ENCODE measurements around the gene DCTD.

Gene DCTD

GRCh38 chr4:182938205-182938645 is 21.0 kb upstream of the DCTD start:
- H3K9me2 ChIP-seq (replicated peaks; ENCODE audit: insufficient read depth, low read length) = no peaks in the 10 kb centered on the region

GRCh38 chr4:182937268-182938204 is 20.4 kb upstream of the DCTD start:
- no peak overlapping the region for H3K9ac ChIP-seq (ENCODE audit: low read length)
- no peaks in the 10 kb centered on the region for H3K36me3 ChIP-seq (ENCODE audit: low read length)
- H3K9me3 ChIP-seq (ENCODE audit: insufficient read depth, low read length) = no peaks in the 10 kb centered on the region
- H2AFZ ChIP-seq (ENCODE audit: low read depth, low read length, severe bottlenecking) = peak overlapping the region; percentile 6
- no peaks in the 10 kb centered on the region for H3K9me2 ChIP-seq (replicated peaks; ENCODE audit: insufficient read depth, low read length)
- no peaks in the 10 kb centered on the region for H4K20me1 ChIP-seq (ENCODE audit: low read depth, low read length)
- H3K4me2 ChIP-seq (ENCODE audit: low read depth, low read length, poor library complexity, severe bottlenecking) = no peak overlapping the region
- no peaks in the 10 kb centered on the region for H3K27me3 ChIP-seq (ENCODE audit: low read length)
- no peaks in the 10 kb centered on the region for H3F3A ChIP-seq (ENCODE audit: insufficient read depth)
- no peak overlapping the region for H3K27ac ChIP-seq (ENCODE audit: low read depth, low read length)
- TF ChIP-seq CTCF (IDR thresholded peaks at IDR 0.05; ENCODE audit: insufficient read depth, low read length, poor library complexity, severe bottlenecking) (no peak), EZH2phosphoT487 (conservative IDR thresholded peaks at IDR 0.05; ENCODE audit: low read length) (no peak)
- no peaks in the 10 kb centered on the region for H3K79me2 ChIP-seq (ENCODE audit: insufficient read depth, low read length)
- H3K4me3 ChIP-seq (ENCODE audit: insufficient read depth, low read length, poor library complexity, severe bottlenecking) = no peak overlapping the region

More at GRCh38 chr4:182938205-182938645, 21.0 kb upstream of the DCTD start:
- no peaks in the 10 kb centered on the region for H3K36me3 ChIP-seq (ENCODE audit: low read length)
- peak overlapping the region; percentile 6 for H2AFZ ChIP-seq (ENCODE audit: low read depth, low read length, severe bottlenecking)
- H3K27ac ChIP-seq (ENCODE audit: low read depth, low read length) = no peak overlapping the region
- no peaks in the 10 kb centered on the region for H3K9me3 ChIP-seq (ENCODE audit: insufficient read depth, low read length)
- H3K9ac ChIP-seq (ENCODE audit: low read length) = no peak overlapping the region
- no peaks in the 10 kb centered on the region for H3K27me3 ChIP-seq (ENCODE audit: low read length)
- no peaks in the 10 kb centered on the region for H4K20me1 ChIP-seq (ENCODE audit: low read depth, low read length)
- TF ChIP-seq CTCF (IDR thresholded peaks at IDR 0.05; ENCODE audit: insufficient read depth, low read length, poor library complexity, severe bottlenecking) (peak; percentile 67), EZH2phosphoT487 (conservative IDR thresholded peaks at IDR 0.05; ENCODE audit: low read length) (no peak)
- H3K4me3 ChIP-seq (ENCODE audit: insufficient read depth, low read length, poor library complexity, severe bottlenecking) = no peak overlapping the region
- H3K79me2 ChIP-seq (ENCODE audit: insufficient read depth, low read length) = no peaks in the 10 kb centered on the region
- no peaks in the 10 kb centered on the region for H3F3A ChIP-seq (ENCODE audit: insufficient read depth)
- H3K4me2 ChIP-seq (ENCODE audit: low read depth, low read length, poor library complexity, severe bottlenecking) = no peak overlapping the region

GRCh38 chr4:182932651-182933050 is 15.5 kb upstream of the DCTD start:
- Histone ChIP-seq H3K27ac (ENCODE audit: low read depth, low read length) (no peak overlapping the region), H3K4me2 (ENCODE audit: low read depth, low read length, poor library complexity, severe bottlenecking) (no peak overlapping the region), H3K9me3 (ENCODE audit: insufficient read depth, low read length) (no peaks in the 10 kb centered on the region), H3F3A (ENCODE audit: insufficient read depth) (no peaks in the 10 kb centered on the region), H3K27me3 (ENCODE audit: low read length) (no peaks in the 10 kb centered on the region), H4K20me1 (ENCODE audit: low read depth, low read length) (no peaks in the 10 kb centered on the region), H3K9ac (ENCODE audit: low read length) (no peak overlapping the region), H3K9me2 (replicated peaks; ENCODE audit: insufficient read depth, low read length) (no peaks in the 10 kb centered on the region), H3K79me2 (ENCODE audit: insufficient read depth, low read length) (no peaks in the 10 kb centered on the region), H3K36me3 (ENCODE audit: low read length) (no peaks in the 10 kb centered on the region), H3K4me3 (ENCODE audit: insufficient read depth, low read length, poor library complexity, severe bottlenecking) (no peak overlapping the region), H2AFZ (ENCODE audit: low read depth, low read length, severe bottlenecking) (no peak overlapping the region)
- TF ChIP-seq EZH2phosphoT487 (conservative IDR thresholded peaks at IDR 0.05; ENCODE audit: low read length) (no peak), CTCF (IDR thresholded peaks at IDR 0.05; ENCODE audit: insufficient read depth, low read length, poor library complexity, severe bottlenecking) (no peak)

All from SU-DHL-6 (cell line).